SK-N-SH treated with all-trans-retinoic acid at 6 μM for 48 hours (cell line): Measurements from ENCODE around the gene KCNK10.

Source experiments
- ATAC-seq: fragments of 200-7000 bp; cut with Tn5 transposase; 3 replicates; pipeline ENCODE4 v1.9.1; 2020; ENCODE audit warnings: mild to moderate bottlenecking, moderate library complexity
- ARNTL ChIP-seq: fragments of 450-650 bp; formaldehyde crosslinking; IDR thresholded peaks from 2 replicates; pipeline ENCODE4 v1.5.0; 2020; ENCODE audit warnings: low read depth, mild to moderate bottlenecking, moderate library complexity, borderline replicate concordance
- BACH2 ChIP-seq: fragments of 250-450 bp; sonication (Bioruptor Pico); IDR thresholded peaks from 2 replicates; pipeline ENCODE4 v1.9.0; 2021; ENCODE audit warnings: mild to moderate bottlenecking, borderline replicate concordance
- CSDC2 ChIP-seq: fragments of 250-450 bp; sonication (Bioruptor Pico); IDR thresholded peaks from 2 replicates; pipeline ENCODE4 v1.5.0; 2020; ENCODE audit warnings: mild to moderate bottlenecking, moderate library complexity
- ESRRG ChIP-seq: fragments of 250-450 bp; sonication (Bioruptor Pico); IDR thresholded peaks from 2 replicates; pipeline ENCODE4 v1.6.1; 2021; ENCODE audit warnings: mild to moderate bottlenecking
- ISL1 ChIP-seq: fragments of 250-450 bp; sonication (Bioruptor Pico); IDR thresholded peaks from 2 replicates; pipeline ENCODE4 v2.1.2; 2022; ENCODE audit warnings: mild to moderate bottlenecking, moderate library complexity
- OSR1 ChIP-seq: fragments of 250-450 bp; sonication (Bioruptor Pico); IDR thresholded peaks from 2 replicates; pipeline ENCODE4 v1.8.0; 2022; ENCODE audit warnings: moderate library complexity, mild to moderate bottlenecking, inconsistent platforms
- RARB ChIP-seq: fragments of 250-450 bp; sonication (Bioruptor Pico); IDR thresholded peaks from 2 replicates; pipeline ENCODE4 v1.8.0; 2021; ENCODE audit warnings: mild to moderate bottlenecking, moderate library complexity
- SNAI2 ChIP-seq: fragments of 250-450 bp; sonication (Bioruptor Pico); IDR thresholded peaks from 2 replicates; pipeline ENCODE4 v1.5.0; 2020; ENCODE audit warnings: mild to moderate bottlenecking, moderate library complexity
- TCF4 ChIP-seq: fragments of 250-450 bp; sonication (Bioruptor Pico); IDR thresholded peaks from 2 replicates; pipeline ENCODE4 v1.8.0; 2021; ENCODE audit warnings: mild to moderate bottlenecking, moderate library complexity, borderline replicate concordance
- TOX ChIP-seq: fragments of 250-450 bp; sonication (Bioruptor Pico); IDR thresholded peaks from 2 replicates; pipeline ENCODE4 v1.8.0; 2021; ENCODE audit warnings: mild to moderate bottlenecking, moderate library complexity, borderline replicate concordance
- ZC3H10 ChIP-seq: fragments of 250-450 bp; sonication (Bioruptor Pico); IDR thresholded peaks from 2 replicates; pipeline ENCODE4 v1.5.1; 2021; ENCODE audit warnings: mild to moderate bottlenecking, moderate library complexity
- ZFP3 ChIP-seq: fragments of 250-450 bp; sonication (Bioruptor Pico); IDR thresholded peaks from 2 replicates; pipeline ENCODE4 v1.5.0; 2020; ENCODE audit warnings: mild to moderate bottlenecking, moderate library complexity
- ZFP30 ChIP-seq: fragments of 450-650 bp; formaldehyde crosslinking; IDR thresholded peaks from 2 replicates; pipeline ENCODE4 v1.5.0; 2022; ENCODE audit warnings: mild to moderate bottlenecking, moderate library complexity
- ZNF565 ChIP-seq: fragments of 450-650 bp; formaldehyde crosslinking; conservative IDR thresholded peaks from 2 replicates; pipeline ENCODE4 v1.5.0; 2020; ENCODE audit warnings: low read depth, mild to moderate bottlenecking, moderate library complexity
- ZNF70 ChIP-seq: fragments of 450-650 bp; formaldehyde crosslinking; IDR thresholded peaks from 2 replicates; pipeline ENCODE4 v1.5.0; 2020; ENCODE audit warnings: mild to moderate bottlenecking, moderate library complexity
- ZNF8 ChIP-seq: fragments of 450-650 bp; formaldehyde crosslinking; IDR thresholded peaks from 2 replicates; pipeline ENCODE4 v1.5.0; 2020; ENCODE audit warnings: mild to moderate bottlenecking, moderate library complexity
- TF ChIP-seq, protein P1 (sequence below): fragments of 250-450 bp; sonication (Bioruptor Pico); IDR thresholded peaks from 2 replicates; pipeline ENCODE4 v1.5.1; 2020; ENCODE audit warnings: low read depth, mild to moderate bottlenecking, moderate library complexity
- TF ChIP-seq, protein P2 (sequence below): fragments of 250-450 bp; sonication (Bioruptor Pico); IDR thresholded peaks from 2 replicates; pipeline ENCODE4 v1.5.0; 2020; ENCODE audit warnings: mild to moderate bottlenecking, moderate library complexity
- TF ChIP-seq, protein P3 (sequence below): fragments of 250-450 bp; sonication (Bioruptor Pico); IDR thresholded peaks from 2 replicates; pipeline ENCODE4 v1.8.0; 2021; ENCODE audit warnings: low read depth, mild to moderate bottlenecking, moderate library complexity, borderline replicate concordance
- TF ChIP-seq, protein P4 (sequence below): fragments of 250-450 bp; sonication (Bioruptor Pico); IDR thresholded peaks from 2 replicates; pipeline ENCODE4 v1.5.1; 2021; ENCODE audit warnings: mild to moderate bottlenecking, moderate library complexity

Gene KCNK10

DNA sequence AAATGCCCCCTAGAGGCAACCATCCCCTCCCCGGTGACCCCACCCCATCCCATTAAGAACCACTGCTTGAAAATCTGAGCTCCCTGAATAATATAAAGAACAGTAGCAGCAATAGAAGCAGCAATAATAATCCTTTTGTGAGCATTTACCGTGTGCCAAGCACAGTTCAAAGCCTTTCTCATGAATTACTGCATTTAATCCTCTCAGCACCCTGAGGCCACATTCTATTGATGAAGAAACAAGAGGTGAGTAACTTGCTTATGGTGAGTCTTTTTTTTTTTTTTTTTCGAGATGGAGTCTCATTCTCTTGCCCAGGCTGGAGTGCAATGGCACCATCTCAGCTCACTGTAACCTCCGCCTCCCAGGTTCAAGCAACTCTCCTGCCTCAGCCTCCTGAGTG lies 65.0 kb downstream of the KCNK10 start (continued):
- TF ChIP-seq, protein P1, sequence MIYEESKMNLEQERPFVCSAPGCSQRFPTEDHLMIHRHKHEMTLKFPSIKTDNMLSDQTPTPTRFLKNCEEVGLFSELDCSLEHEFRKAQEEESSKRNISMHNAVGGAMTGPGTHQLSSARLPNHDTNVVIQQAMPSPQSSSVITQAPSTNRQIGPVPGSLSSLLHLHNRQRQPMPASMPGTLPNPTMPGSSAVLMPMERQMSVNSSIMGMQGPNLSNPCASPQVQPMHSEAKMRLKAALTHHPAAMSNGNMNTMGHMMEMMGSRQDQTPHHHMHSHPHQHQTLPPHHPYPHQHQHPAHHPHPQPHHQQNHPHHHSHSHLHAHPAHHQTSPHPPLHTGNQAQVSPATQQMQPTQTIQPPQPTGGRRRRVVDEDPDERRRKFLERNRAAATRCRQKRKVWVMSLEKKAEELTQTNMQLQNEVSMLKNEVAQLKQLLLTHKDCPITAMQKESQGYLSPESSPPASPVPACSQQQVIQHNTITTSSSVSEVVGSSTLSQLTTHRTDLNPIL (CRISPR knock-in tag): no peak

DNA sequence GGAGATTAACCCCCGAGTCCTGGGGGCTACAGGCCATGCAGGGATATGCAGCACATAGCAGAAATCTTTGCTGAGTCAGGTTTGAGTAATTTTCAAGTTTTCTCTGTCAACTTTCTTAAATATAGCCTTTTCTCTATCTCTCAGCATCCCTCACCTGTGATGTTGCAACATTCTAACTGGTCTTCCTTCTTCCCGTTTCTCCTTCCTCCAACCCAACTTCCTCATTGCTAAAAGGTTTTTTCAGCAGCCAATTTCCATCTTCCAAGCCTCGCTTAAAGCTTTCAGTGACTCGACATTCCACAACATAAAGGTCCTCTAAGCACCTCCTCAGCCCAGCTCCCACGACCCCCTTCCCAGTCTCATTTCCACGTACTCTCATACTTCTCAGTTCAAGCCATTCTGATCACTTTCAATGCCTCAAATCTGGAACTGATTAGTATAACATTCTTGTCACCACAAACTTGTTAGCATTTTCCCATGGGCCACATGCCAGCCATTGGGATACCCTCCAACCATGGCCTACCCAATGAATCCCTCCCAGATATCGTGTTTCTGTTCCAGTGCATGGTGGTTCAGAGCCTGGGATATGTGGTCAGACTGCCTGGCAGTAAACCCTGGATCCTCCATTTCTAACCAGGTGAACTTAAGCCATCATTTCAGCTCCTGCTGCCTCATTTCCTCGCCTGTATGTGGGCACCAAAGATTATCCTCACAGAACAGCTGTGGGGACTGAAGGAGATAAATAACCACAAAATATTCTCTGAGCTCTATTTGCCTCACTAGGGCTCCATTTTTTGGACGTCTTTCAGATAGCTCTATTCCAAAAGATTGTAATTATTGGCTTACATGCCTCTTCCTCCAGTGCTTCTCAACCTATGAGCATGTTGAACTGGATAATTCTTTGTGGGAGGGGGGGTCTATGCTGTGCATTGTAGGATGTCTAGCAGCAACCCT lies 65.8 kb downstream of the KCNK10 start:
- TF ChIP-seq OSR1 (CRISPR knock-in tag) (no peak), ZNF70 (no peak), BACH2 (CRISPR knock-in tag) (no peak), SNAI2 (no peak), CSDC2 (CRISPR knock-in tag) (no peak), TCF4 (no peak), ZFP30 (CRISPR knock-in tag) (no peak), ISL1 (CRISPR knock-in tag) (no peak), TOX (CRISPR knock-in tag) (no peak), ZNF565 (no peak), ESRRG (CRISPR knock-in tag) (no peak), ZFP3 (CRISPR knock-in tag) (no peak), RARB (CRISPR knock-in tag) (no peak), ARNTL (no peak)
- TF ChIP-seq, protein P2, sequence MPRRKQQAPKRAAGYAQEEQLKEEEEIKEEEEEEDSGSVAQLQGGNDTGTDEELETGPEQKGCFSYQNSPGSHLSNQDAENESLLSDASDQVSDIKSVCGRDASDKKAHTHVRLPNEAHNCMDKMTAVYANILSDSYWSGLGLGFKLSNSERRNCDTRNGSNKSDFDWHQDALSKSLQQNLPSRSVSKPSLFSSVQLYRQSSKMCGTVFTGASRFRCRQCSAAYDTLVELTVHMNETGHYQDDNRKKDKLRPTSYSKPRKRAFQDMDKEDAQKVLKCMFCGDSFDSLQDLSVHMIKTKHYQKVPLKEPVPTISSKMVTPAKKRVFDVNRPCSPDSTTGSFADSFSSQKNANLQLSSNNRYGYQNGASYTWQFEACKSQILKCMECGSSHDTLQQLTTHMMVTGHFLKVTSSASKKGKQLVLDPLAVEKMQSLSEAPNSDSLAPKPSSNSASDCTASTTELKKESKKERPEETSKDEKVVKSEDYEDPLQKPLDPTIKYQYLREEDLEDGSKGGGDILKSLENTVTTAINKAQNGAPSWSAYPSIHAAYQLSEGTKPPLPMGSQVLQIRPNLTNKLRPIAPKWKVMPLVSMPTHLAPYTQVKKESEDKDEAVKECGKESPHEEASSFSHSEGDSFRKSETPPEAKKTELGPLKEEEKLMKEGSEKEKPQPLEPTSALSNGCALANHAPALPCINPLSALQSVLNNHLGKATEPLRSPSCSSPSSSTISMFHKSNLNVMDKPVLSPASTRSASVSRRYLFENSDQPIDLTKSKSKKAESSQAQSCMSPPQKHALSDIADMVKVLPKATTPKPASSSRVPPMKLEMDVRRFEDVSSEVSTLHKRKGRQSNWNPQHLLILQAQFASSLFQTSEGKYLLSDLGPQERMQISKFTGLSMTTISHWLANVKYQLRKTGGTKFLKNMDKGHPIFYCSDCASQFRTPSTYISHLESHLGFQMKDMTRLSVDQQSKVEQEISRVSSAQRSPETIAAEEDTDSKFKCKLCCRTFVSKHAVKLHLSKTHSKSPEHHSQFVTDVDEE (CRISPR knock-in tag): no peak
- TF ChIP-seq, protein P1 (CRISPR knock-in tag): no peak
- TF ChIP-seq, protein P3, sequence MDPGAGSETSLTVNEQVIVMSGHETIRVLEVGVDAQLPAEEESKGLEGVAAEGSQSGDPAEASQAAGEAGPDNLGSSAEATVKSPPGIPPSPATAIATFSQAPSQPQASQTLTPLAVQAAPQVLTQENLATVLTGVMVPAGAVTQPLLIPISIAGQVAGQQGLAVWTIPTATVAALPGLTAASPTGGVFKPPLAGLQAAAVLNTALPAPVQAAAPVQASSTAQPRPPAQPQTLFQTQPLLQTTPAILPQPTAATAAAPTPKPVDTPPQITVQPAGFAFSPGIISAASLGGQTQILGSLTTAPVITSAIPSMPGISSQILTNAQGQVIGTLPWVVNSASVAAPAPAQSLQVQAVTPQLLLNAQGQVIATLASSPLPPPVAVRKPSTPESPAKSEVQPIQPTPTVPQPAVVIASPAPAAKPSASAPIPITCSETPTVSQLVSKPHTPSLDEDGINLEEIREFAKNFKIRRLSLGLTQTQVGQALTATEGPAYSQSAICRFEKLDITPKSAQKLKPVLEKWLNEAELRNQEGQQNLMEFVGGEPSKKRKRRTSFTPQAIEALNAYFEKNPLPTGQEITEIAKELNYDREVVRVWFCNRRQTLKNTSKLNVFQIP (CRISPR knock-in tag): no peak
- ATAC-seq: no peak

DNA sequence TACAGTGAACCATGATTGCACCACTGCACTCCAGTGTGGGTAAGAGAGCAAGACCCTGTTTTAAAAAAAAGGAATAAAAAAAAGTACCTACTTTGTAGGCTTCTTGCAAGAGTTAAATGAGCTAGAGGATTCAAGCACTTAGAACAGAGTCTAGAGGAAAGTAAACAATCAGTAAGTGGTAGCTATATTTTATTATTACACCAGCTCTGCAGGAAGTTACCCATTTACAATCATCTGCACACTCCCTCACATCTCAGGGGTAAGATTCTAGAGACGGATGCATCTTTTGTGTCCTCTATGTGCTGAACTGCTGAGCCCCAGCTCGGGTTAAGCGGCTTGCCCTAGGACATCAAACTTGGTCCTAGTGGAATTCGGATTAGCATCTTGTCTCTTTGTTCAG lies 67.3 kb downstream of the KCNK10 start:
- no peak for ATAC-seq
- TF ChIP-seq SNAI2 (no peak), ZNF70 (no peak), ZC3H10 (CRISPR knock-in tag) (no peak), ZNF8 (CRISPR knock-in tag) (no peak), TOX (CRISPR knock-in tag) (no peak)
- TF ChIP-seq, all 23 proteins: peak for 0

DNA sequence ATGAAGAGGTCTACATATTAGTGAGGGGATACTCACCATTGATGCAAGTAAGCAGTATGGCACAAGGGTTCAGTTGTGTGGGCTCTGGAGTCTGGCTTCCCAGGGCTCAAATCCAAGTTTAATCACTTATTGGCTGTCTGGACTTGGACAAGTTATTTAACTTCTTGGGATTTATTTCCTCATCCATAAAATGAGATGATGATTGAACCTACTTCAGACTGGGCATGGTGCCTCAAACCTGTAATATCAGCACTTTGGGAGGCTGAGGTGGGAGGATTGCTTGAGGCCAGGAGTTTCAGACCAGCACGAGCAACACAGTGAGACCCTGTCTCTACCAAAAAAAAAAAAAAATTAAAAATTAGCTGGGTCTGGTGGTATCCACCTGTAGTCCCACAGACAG lies 67.9 kb downstream of the KCNK10 start:
- no peak for ATAC-seq
- TF ChIP-seq CSDC2 (CRISPR knock-in tag) (no peak), OSR1 (CRISPR knock-in tag) (no peak), RARB (CRISPR knock-in tag) (no peak), TOX (CRISPR knock-in tag) (no peak), ZNF8 (CRISPR knock-in tag) (no peak), ZNF70 (no peak), SNAI2 (no peak)
- TF ChIP-seq, protein P1 (CRISPR knock-in tag): no peak
- TF ChIP-seq, protein P4, sequence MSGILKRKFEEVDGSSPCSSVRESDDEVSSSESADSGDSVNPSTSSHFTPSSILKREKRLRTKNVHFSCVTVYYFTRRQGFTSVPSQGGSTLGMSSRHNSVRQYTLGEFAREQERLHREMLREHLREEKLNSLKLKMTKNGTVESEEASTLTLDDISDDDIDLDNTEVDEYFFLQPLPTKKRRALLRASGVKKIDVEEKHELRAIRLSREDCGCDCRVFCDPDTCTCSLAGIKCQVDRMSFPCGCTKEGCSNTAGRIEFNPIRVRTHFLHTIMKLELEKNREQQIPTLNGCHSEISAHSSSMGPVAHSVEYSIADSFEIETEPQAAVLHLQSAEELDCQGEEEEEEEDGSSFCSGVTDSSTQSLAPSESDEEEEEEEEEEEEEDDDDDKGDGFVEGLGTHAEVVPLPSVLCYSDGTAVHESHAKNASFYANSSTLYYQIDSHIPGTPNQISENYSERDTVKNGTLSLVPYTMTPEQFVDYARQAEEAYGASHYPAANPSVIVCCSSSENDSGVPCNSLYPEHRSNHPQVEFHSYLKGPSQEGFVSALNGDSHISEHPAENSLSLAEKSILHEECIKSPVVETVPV (CRISPR knock-in tag): no peak
- TF ChIP-seq, protein P3 (CRISPR knock-in tag): no peak
- TF ChIP-seq, protein P2 (CRISPR knock-in tag): no peak
